Lower leg skin (tissue), 3 donors: ENCODE measurements around the gene TMEM114.

Experiments used
- POLR2A ChIP-seq, 2 donors: fragments of 450-650 bp; IDR thresholded peaks; one replicate each; pipeline ENCODE4 v1.6.1; 2016 to 2017; ENCODE audit warnings: antibody characterized with exemption in 2 of 2, mild to moderate bottlenecking in 1 of 2, moderate library complexity in 1 of 2
- TF ChIP-seq, protein P1 (sequence below), 3 donors: fragments of 450-650 bp; IDR thresholded peaks; one replicate each; pipeline ENCODE4 v1.5.1; 2016; ENCODE audit warnings: antibody characterized with exemption in 3 of 3, mild to moderate bottlenecking in 3 of 3, moderate library complexity in 2 of 3

DNA sequence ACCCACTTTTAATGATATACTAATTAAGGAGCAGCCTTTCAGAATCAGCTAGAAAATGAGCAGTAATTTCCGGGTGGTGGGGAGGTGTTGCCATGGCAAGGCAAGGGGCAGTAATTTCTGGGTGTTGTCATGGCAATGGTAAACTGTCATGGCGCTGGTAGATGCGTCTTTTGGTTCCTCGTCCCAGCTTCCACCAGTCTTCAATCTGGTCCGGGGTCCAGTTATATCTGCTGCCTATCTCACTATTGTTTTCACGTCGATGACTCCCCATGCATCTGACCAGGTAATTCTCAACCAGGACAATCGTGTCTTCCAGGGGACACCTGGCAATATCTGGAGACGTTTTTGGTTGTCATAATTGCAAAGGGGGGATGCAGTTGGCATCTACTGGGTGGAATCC is 34.9 kb downstream of the TMEM114 start:
- TF ChIP-seq, protein P1, sequence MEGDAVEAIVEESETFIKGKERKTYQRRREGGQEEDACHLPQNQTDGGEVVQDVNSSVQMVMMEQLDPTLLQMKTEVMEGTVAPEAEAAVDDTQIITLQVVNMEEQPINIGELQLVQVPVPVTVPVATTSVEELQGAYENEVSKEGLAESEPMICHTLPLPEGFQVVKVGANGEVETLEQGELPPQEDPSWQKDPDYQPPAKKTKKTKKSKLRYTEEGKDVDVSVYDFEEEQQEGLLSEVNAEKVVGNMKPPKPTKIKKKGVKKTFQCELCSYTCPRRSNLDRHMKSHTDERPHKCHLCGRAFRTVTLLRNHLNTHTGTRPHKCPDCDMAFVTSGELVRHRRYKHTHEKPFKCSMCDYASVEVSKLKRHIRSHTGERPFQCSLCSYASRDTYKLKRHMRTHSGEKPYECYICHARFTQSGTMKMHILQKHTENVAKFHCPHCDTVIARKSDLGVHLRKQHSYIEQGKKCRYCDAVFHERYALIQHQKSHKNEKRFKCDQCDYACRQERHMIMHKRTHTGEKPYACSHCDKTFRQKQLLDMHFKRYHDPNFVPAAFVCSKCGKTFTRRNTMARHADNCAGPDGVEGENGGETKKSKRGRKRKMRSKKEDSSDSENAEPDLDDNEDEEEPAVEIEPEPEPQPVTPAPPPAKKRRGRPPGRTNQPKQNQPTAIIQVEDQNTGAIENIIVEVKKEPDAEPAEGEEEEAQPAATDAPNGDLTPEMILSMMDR (IDR thresholded peaks at IDR 0.05) = no peak
- TF ChIP-seq POLR2A (IDR thresholded peaks at IDR 0.05) = no peak
